ENCODE results near the gene PDLIM7. TPM values are rescaled to one million over a fixed set of nuclear protein-coding genes. Genes with fewer than 3 reads are reported as not detected.
"Not testable (repeated sequence)": the region's sequence is repeated elsewhere in the genome, so short reads cannot be mapped to it uniquely, and the experiment has no call there.

Gene PDLIM7
- total RNA-seq, 1 donor from 2014 or later, result 7.8 TPM

DNA sequence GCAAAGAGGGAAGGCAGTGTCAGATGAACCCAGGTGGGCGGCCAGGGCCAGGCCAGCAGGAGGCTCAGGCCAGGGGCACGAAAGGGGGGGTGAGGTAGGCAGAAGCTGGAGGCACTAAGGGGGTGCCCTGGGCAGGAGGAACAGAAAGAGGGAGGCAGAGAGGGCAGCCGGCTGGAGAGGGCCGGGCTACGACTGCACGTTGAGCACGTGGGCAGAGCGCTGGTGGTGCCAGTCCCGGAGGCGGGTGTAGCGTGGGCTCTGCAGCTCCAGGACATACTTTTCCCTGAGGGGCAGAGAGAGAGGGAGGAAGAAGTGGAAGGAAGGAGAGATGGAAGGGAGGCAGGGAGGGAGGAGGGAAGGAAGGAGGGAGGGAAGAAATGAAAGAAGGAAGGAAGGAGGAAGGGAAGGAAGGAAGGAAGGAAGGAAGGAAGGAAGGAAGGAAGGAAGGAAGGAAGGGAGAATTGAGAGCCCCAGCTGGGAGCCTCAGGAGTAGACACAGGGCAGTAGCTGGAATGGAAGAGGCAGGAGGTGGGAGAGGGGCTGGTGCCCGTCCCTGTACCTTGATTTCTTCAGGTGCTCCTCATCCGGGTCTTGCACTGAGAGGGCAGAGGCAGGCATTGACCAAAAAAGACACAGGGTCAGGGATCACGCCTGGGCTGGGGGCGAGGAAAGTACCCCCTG lies 7.0 kb downstream of the PDLIM7 start:
- no peak for DNase-seq

DNA sequence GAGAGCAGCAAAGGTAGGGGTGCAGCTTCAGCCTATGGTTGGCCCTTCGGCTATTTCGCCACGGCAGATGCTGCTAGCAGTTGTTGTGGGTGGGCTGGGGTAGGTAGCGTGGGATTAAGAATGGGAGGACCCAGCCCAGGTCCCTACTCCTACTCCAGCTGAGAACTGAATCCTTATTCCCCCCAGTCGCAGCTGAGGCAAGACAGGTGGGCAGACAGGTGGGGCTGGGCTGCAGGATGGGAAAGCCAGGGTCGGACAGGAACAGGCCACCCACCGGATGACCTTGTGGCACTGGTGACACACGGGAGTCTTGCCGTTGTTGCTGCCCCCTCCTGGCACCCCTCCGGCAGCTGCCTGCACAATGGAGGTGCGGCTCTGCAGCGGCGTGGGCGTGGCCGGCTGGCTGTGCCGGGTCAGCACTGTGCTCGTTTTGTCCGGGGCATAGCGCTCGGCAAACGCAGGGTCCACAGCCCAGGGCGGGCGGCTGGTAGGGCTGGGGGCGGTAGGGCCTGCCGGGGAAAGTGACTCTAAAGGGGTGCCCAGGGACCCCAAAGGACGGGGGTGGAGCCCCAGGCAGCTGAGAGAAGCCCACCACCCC lies 8.2 kb downstream of the PDLIM7 start:
- no peak for DNase-seq

DNA sequence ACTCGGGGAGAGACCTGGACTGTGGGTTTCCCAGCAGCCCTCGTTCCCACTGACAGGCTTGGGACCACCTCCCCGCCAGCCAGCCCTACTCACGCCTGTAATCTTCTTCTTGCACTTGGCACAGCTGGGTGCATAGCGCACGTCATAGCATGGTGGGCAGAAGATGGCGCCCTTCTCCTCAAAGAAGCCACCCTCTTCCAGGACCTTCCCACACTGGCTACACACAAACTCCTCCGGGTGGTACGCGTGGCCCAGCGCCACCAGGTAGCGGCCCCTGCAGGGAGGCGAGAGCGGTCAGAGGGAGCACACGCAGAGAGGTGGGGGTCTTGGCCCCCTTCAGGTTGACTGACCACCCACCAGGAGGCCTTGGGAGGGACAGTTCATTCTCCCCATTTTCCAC lies 9.4 kb downstream of the PDLIM7 start:
- DNase-seq, result no peak

DNA sequence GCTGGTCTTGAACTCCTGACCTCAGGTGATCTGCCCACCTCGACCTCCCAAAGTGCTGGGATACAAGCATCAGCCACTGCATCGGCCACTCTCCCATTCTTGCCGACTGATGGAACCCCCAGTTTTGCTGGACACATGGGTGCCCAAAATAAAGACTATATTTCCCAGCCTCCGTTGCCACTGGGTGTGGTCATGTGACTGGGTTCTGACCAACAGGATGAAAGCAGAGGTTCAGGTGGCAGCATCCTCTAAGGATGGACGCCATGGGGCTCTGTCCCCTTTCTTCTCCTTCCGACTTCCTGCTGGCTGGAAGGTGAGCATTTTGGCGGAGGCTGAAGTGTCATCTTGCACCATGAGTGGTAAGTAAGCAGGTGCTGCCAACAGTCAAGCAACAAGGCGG lies 10.3 kb downstream of the PDLIM7 start:
- DNase-seq, result no peak

DNA sequence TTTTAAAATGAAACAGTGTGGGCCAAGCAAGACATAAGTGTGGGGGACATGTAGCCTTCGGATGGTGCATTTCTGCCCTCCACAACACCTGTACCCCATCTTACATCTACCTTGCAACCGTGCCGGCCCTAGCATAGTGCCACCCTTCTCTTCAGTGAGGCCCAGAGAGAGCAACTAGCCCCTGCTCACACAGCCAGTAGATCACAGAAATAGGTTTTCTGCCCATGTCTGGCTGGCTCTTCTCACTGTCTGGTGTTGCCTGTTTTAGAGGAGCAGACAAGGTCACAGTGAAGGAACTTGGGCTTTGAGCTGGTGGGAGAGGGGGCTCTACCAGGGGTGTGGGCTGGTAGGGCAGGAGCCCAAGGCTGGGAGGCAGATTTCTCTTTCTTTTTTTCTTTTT lies 11.1 kb downstream of the PDLIM7 start:
- no peak for DNase-seq

DNA sequence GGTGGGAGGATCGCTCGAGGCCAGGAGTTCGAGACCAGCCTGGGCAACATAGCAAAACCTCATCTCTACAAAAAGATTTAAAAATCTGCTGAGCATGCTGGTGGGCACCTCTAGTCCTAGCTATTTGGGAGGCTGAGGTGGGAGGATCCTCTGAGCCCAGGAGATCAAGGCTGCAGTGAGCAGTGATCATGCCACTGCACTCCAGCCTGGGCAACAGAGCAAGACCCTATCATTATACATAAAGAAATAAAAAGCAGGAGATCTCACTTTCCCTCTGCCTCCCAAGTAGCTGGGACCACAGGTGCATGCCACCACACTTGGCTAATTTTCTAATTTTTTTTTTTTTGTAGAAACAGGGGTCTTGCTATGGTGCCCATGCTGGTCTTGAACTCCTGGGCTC lies 11.7 kb downstream of the PDLIM7 start:
- DNase-seq, result not testable (repeated sequence)

DNA sequence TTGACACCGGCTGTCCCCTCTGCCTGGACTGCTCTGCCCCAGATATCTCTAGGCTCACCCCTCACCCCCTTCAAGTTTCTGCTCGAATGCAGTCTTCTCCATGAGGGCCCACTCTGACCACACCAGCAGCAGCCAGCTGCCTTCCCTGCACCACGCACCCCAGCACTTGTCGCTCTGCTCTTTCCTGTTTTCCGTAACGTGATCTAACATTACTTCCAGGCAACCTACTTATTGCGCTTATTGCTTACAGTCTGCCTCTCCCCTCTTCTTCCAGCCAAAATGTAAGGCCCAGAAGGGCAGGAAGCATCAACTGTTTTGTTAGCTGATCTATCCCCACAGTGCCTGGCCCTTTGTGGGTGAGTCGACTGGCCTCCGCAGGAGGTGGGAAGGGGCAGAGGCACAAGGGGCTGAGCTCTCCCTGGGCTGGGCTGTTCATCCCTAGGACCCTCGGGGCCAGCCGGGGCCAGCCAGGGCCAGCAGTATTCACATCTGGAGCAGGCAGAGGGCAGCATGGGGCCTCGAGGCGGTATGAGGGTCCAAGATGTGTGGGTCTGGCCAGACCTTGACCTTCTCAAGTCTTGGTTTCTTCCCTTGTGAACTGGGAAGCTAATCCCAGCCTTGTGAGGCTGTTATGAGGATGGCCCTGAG lies 12.4 kb downstream of the PDLIM7 start:
- no peak for DNase-seq

DNA sequence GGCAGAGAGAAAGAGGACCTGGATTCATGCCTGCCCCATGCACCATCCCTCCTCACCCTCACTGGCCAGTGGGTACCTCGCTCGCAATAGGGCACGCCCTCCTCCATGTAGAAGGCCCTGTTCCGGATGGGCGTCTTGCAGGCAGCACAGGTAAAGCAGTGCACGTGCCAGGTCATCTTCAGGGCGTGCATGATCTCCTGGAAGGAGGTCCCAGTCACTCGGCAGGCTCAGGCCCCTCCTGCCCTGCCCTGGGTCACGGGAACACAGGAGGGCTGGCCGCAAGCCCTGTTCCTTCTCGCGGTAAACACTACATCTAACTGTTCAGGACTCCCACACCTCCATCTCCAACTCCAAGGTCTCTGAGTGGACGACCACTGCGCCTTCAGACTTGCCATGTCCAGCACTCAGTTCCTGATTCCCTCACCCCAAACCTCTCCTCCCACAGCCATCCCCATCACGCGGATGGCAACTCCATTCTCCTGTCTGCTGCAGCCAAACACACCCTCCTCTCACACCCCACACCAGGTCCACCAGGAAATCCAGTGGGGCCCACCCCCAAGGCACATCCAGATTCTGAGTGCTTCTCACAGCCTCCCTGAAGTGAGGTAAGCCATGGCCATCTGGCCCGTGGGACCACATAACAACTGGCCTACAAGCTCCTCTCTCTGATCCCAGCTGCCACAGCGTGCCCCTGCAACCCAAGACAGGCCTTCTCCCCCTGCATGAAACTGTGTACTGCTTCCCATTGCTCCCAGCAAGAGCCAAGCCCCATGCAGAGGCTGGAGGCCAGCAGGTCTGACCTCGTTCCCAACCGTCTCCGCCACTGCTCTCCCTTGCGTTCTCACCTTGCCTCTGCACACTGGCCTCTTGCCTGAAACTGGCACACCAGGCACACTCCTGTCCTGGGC lies 13.2 kb downstream of the PDLIM7 start:
- no peak for DNase-seq

DNA sequence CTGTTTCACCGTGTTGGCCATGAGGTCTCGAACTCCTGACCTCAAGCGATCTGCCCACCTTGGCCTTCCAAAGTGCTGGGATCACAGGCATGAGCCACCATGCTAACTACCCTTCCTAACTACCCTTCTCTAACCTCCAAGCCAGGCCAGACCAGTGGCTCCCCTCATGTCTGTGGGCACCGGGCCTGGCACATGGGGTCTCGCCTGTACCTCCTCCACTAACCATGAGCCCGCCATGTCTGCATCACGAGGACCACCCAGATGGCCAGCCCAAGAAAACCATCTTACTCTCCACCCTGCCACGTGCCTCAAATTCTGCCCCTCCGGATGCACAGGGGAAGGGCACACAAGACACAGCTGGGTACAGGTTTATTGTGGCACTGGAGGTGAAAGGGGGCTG lies 14.4 kb downstream of the PDLIM7 start:
- DNase-seq, result no peak

DNA sequence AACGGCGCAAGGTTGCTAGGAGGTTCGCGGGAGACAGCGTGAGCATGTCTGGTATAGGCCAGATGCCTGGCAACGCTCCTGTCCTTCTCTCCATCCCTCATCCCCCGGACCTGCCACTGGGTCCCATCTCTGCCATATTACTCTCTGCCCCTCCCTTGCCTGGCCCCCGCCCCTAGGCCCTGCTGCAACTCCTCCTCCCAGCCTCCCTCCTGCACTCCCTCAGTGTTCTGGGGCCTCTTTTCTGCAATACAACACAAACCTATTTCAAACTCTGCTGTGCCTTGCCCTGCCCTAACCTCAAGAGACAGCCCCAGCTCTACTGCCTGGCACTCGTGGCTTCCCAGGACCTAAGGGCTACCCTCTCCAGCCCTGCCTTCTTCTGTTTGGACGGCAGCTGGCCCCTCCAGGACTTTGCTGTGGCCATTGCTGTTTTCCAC lies 15.0 kb downstream of the PDLIM7 start:
- no peak for DNase-seq

DNA sequence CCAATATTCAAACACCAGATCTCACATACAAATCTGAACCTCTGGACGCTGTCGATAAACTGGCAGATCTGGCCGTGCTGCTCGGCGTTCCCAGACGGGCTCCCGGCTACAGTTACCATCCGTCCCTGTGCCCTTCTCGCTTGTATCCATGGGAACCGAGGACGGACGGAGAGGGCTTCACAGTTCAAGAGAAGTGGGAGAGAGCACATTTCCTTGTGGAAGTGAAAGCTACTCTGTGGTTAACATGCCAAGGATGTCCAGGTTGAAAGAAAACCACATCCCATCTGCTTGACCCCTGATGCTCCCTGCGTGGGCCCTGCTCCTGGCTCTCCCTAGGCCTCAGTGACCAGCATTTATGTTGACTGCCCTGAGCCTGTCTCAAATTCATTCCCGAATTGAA lies 17.6 kb downstream of the PDLIM7 start:
- DNase-seq, result no peak

DNA sequence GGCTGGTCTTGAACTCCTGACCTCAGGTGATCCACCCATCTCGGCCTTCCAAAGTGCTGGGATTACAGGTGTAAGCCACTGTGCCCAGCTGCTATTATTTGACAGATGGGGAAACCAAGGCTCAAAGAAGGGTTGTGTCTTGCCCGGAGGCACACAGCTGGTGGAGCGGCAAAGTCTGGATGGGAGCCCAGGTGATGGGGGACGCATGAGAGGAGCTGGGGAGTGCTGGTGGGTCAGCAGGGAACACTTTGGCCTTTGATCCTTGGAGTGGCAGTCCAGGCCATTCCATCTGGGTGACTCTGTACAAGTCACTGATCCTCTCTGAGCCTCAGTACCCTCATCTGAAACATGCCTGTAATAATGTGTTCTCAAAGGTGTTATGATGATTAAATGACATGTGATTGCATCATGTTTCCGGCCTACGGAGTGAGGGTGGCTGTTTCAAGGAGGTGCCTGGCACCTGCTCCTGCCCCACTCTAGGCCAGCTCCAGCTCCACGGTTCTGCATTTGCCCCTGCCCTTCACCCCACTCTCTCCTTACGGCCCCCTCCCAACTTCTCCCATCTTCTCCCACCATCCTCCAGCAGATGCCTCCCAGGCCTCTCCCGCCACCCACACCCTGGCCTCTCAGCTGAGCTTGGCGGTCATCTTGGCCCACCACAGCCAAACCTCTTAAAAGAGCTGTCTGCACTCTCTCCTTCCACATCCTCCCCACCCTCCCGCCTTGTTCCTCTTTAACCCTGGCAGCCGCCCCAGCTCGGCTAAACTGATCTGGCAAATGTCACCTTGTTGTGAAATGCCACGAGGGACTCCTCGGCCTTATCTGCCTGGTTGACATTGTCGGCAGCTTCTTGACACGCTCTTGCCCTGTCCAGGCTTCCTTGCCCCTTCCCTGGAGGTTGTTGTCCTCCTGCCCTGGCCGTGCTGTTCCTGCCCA lies 18.4 kb downstream of the PDLIM7 start:
- no peak for DNase-seq

DNA sequence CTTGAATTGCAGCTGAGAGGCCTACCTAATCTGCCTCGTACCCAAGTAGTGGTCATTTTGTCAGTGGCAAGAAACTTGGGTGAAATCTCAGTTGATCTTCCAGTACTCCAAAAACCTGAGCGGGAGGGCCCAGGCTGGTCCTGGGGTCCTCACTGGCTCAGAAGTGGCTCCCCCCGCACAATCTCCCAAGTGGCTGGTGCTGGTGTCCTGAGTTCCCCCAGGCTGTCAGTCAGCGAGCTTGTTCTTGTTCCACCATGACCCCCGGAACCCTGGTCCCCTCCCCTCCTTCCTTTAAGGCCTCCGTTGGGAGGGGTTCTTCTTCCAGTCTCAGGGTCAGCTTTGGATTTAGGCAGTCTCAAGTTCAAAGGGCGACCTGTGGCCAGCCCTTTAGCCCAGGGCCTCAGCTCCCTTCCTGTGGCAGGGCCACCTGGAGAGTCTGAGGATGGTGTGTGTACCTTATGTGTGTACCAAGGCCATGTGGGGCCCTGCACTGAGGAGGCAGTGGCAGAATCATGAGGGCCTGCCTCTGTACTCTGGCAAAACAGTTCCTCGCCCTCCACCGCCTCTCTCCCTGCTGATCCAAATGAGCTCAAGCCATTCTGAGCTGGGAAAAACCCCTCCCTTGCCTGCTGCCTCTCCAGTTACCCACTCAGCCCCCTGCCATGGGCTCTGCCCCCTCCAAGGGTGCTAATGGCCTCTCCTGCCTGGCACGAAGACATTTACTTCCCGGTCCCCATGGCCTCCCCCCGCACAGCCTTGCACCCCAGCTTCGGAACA lies 19.5 kb downstream of the PDLIM7 start:
- DNase-seq, result no peak

DNA sequence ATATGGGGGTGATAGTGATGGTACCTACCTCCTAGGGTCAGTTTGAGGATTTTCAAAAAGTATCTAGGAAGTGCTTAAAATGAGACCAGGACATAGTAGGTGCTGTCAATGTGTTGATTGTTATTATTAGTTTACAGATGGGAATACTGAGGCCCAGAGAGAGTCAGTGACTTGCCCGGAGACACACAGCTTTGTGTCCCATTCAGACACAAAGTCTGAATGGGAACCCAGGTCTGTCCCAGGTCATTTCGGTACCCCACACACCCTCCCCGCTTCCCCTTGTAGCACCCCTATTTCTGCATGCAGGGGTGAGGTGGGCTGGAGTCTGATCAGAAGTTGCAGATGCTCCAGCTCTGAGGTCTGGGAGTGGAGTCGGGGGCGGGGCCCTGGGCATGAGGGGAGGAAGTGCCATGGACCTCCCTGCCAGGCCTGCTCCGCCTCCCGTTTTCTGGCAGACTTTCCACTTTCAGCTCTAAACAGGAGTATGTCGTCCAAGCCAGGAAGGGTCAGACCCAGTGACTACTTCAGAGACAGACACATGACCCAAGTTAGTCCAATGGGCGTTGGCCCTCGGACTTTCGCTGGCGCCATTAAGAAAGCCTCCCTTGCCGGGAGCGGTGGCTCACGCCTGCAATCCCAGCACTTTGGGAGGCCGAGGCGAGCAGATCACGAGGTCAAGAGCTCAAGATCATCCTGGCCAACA lies 20.7 kb downstream of the PDLIM7 start:
- DNase-seq, result no peak

DNA sequence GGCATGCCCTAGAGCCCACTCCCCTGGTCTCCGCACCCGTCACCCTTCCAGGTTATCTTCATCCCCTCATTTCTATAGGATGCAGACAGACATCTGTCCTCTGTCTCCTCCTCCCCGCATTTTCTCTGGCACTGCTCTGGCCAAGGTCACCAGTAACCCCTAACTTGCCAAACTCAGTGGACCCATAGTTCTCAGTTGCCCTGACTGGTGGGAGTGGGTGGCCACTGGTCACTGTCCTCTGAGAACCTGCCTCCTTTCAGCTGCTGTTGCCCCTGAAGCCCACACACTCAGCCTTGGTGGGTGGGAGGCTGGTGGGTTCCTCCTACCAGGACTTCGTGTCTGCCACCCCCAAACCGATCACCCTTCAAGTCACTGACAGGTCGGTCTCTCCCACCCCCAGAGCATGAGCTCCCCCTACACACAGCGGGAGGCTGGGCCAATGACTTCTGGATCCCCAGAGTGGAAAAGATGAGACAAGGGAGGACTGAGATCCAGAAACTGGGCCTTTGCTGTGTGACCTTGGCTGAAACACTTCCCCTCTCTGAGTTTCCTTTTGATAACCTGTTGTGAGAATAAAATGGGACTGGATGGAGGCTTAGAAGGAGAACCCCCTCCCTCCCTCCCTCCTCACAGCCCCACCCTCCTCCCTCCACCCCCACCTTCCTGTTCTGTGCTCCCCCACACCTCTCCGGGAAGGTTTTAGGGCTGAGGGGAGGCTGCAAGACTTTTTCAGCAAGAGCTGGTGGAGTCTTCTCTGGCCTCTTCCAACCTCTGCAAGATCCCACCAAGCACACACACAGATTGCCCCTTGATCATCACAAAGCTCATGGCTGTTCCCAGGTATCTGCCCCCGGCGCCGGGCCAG lies 21.6 kb downstream of the PDLIM7 start:
- DNase-seq, result no peak

DNA sequence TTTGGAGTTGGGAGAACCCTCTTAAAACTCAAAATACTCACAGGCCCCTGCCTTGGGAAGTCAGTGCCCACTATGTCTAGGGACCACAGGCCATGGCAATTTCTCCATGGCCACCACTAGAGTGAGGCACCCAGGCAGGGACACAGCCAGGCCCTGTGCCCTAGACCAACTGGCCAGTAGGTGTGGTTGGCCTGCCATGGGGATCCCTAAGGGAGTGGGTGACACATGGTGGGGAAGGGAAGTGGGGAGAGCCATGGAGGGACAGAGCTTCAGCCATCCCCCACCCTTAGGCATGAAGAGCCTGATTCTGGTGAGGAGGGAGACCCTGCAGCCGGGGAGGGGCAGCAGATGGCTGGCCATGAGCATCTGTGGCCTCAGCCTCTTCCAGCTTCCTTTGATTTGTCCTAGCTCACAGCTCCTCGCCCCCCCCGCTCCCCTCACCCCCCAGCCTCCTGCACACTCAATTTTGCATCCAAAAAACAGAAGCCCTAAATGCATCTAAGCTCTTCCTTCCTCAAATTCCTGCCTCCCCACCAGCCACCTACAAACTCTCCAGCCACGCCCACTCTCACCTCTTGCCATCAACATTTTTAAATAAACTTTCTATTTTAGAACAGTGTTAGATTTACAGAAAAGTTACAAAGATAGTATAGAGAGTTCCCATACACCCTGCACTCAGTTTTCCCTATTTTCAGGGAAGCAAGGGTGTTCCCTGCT lies 22.4 kb downstream of the PDLIM7 start:
- DNase-seq, result no peak

DNA sequence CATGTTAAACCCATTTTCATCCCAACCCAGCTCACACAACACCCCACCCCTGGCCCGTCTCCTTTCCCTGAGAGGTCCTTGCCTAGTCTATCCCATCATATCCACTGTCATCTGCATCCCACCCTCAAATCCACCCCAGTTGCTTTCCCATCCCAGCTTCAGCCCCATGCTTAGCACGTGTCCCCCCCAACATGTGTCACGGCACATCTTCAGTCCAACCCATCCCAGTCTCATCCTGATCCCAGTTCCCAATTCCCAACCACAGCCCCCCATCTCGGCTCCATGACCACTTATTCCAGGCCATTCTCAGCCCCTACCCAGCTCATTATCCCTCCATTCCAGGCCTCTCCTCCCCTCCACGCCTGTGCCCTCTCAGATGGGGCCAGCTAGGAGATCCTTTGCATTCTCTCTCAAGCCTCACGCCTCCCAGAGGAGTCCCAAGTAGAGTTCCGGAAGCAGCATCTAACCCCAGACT lies 23.4 kb downstream of the PDLIM7 start:
- no peak for DNase-seq

DNA sequence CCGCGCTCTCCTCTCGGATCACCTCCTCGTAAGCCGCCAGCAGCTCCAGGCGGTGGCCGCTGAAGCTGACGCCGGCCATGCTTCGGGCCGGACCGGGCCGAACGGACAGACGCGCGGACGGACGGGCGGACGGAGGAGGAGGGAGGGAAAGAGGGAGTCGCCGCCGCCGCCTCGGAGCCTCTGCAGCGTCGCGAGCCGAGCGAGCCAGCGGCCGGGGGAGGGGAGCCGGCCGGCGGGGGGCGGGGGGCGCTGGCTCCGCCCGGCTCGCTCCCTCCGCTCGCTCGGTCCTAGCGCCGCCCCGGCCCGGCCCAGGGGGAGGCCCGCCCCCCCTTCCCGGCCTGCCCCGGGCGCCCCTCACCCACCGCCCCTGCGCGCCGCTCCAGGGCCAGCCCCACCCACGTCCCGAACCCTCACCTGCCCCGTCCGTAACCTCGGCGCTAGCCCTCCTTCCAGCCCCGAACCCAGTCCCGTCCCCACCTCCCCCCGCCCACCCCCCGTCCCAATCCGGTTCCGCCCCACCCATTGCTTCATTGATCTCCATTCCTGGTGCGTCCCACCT lies 23.9 kb downstream of the PDLIM7 start, which contains the start of gene DBN1:
TSS of gene DBN1 (minus strand) at position 192 of the 559 bp plus-strand sequence. CDS start at position 79, 113 bp downstream.
- DNase-seq, result no peak
